GM10266 (cell line): Measurements from ENCODE around the gene KRT36.

Experiments used
- DNase-seq: peaks from one replicate; pipeline ENCODE4 v3.0.0; 2012; ENCODE audit errors: extremely low spot score
- CTCF ChIP-seq: IDR thresholded peaks from 2 replicates; pipeline ENCODE4 v1.5.1; 2012; ENCODE audit warnings: mild to moderate bottlenecking, low read depth; ENCODE audit not compliant: control insufficient read depth, insufficient read depth; ENCODE audit errors: missing control alignments

The KRT36 gene

GRCh38 chr17:41512546-41513167 is 22.9 kb upstream of the KRT36 start:
- DNase-seq: no peak
- TF ChIP-seq CTCF: no peak

GRCh38 chr17:41511716-41512115 is 22.0 kb upstream of the KRT36 start:
- no peak for TF ChIP-seq CTCF
- DNase-seq: no peak

- TF ChIP-seq CTCF: no peak
- DNase-seq: no peak
These were observed 21.4 kb upstream of the KRT36 start for GRCh38 chr17:41511116-41511515.

GRCh38 chr17:41510251-41511065 is 20.7 kb upstream of the KRT36 start:
- TF ChIP-seq CTCF: no peak
- no peak for DNase-seq

- DNase-seq: no peak
- TF ChIP-seq CTCF: no peak
These were observed 17.7 kb upstream of the KRT36 start for GRCh38 chr17:41507315-41507880.

GRCh38 chr17:41505809-41506767 is 16.4 kb upstream of the KRT36 start:
- no peak for TF ChIP-seq CTCF

More at GRCh38 chr17:41505809-41506767, 16.4 kb upstream of the KRT36 start:
- DNase-seq: no peak
